ENCODE measurements around the gene NPEPPS. TPM values are rescaled to one million over a fixed set of nuclear protein-coding genes. Genes with fewer than 3 reads are reported as not detected.

NPEPPS gene
- total RNA-seq, 1 experiment from 2014 or later = 117 TPM

DNA sequence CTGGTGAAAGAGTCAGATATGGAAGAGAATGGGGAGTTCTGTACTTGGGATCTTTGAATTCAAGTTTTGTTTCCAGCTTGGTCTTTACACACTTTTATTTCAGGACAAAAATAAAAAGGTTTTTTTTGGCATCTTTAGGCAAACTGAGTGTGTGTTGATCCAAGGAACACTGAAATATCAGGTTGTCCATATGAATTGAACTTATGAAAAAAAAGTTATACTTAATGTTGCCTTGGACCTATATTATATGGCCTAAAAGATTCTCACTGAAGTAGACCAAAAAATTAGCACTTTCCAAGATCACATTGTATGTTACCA, 133.7 kb downstream of the NPEPPS start:
- no peaks in the 10 kb centered on the region for H4K20me1 ChIP-seq (ENCODE audit: control insufficient read depth, insufficient read depth, insufficient read length)
- H2BK5ac ChIP-seq (ENCODE audit: insufficient read length, low read length) = no peak overlapping the region
- no peak overlapping the region for H4K8ac ChIP-seq (replicated peaks; ENCODE audit: insufficient read length, low read depth, low read length)
- Mint-ChIP-seq H3K4me3 (peak overlapping the region; percentile 37 to 62; a peak in 3 of 5 replicates), H3K27me3 (ENCODE audit: low read depth) (no peaks in the 10 kb centered on the region), H3K4me1 (peaks cover 14 to 18% of the 10 kb centered on the region in 2 experiments), H3K36me3 (ENCODE audit: insufficient read depth in 1 of 3, low read depth in 3 of 3) (peaks cover 58 to 94% (median 91%) of the 10 kb centered on the region in 3 experiments; a peak in 6 of 7 replicates), H3K9me3 (no peaks in the 10 kb centered on the region), H3K27ac (peak overlapping the region in 1 of 3 experiments; percentile 95; a peak in 3 of 7 replicates)
- no peaks in the 10 kb centered on the region for H3K27me3 ChIP-seq (ENCODE audit: insufficient read depth, low read length)
- H2AK5ac ChIP-seq (ENCODE audit: insufficient read length, low read length) = no peak overlapping the region
- H3K9me3 ChIP-seq (ENCODE audit: control insufficient read depth, low read depth, low read length) = no peaks in the 10 kb centered on the region
- peaks cover 5% of the 10 kb centered on the region for H3K79me1 ChIP-seq (ENCODE audit: insufficient read depth, low read depth, low read length, poor library complexity, severe bottlenecking)
- peaks cover 3% of the 10 kb centered on the region for H3K4me1 ChIP-seq (ENCODE audit: insufficient read depth, low read length)
- H3K23me2 ChIP-seq (ENCODE audit: insufficient read length, low read depth, low read length, poor library complexity, severe bottlenecking) = no peaks in the 10 kb centered on the region
- H3K9ac ChIP-seq (ENCODE audit: extremely low read depth, insufficient read length, low read length) = no peak overlapping the region
- TF ChIP-seq, protein P1, sequence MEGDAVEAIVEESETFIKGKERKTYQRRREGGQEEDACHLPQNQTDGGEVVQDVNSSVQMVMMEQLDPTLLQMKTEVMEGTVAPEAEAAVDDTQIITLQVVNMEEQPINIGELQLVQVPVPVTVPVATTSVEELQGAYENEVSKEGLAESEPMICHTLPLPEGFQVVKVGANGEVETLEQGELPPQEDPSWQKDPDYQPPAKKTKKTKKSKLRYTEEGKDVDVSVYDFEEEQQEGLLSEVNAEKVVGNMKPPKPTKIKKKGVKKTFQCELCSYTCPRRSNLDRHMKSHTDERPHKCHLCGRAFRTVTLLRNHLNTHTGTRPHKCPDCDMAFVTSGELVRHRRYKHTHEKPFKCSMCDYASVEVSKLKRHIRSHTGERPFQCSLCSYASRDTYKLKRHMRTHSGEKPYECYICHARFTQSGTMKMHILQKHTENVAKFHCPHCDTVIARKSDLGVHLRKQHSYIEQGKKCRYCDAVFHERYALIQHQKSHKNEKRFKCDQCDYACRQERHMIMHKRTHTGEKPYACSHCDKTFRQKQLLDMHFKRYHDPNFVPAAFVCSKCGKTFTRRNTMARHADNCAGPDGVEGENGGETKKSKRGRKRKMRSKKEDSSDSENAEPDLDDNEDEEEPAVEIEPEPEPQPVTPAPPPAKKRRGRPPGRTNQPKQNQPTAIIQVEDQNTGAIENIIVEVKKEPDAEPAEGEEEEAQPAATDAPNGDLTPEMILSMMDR (conservative IDR thresholded peaks at IDR 0.05) = no peak; the same call in 2 of the 3 replicates
- H4K91ac ChIP-seq (ENCODE audit: insufficient read length, low read depth, low read length) = no peak overlapping the region
- no peak overlapping the region for H3K14ac ChIP-seq (ENCODE audit: insufficient read depth, low read length)
- H2BK12ac ChIP-seq (ENCODE audit: insufficient read length, low read depth, low read length) = no peak overlapping the region
- no peak overlapping the region for H3K18ac ChIP-seq (ENCODE audit: insufficient read length, low read depth, low read length)
- no peak overlapping the region for H3T11ph ChIP-seq (ENCODE audit: low read length)
- H3K56ac ChIP-seq (ENCODE audit: insufficient read length, low read depth, low read length) = no peak overlapping the region
- H3K79me2 ChIP-seq (ENCODE audit: insufficient read depth, low read length) = 0 out of 2 replicates have a peak, but pooled peaks cover 2% of the 10 kb centered on the region
- no peak overlapping the region for H3K23ac ChIP-seq (ENCODE audit: insufficient read length, low read depth, low read length)
- no peak overlapping the region for H2AFZ ChIP-seq (ENCODE audit: low read length)
- DNase-seq = no peak
- H2BK120ac ChIP-seq (ENCODE audit: low read depth, low read length, poor library complexity, severe bottlenecking) = no peak overlapping the region
- peak overlapping the region; percentile 29 for H3K27ac ChIP-seq (ENCODE audit: insufficient read length, low read depth, low read length)
- no peak overlapping the region for H3K4ac ChIP-seq (ENCODE audit: low read depth, low read length)
- H3K4me2 ChIP-seq (ENCODE audit: insufficient read depth, insufficient read length, low read length) = no peak overlapping the region
- no peak overlapping the region for H4K5ac ChIP-seq (ENCODE audit: insufficient read length, low read depth, low read length)
- no peak overlapping the region for H2BK20ac ChIP-seq (ENCODE audit: low read depth, low read length, poor library complexity, severe bottlenecking)
- H2BK15ac ChIP-seq (ENCODE audit: low read depth, low read length) = no peak overlapping the region
